SK-N-SH (cell line): Measurements from ENCODE around the gene SLC26A4. TPM values are rescaled to one million over a fixed set of nuclear protein-coding genes. Genes with fewer than 3 reads are reported as not detected.

ENCODE experiments used
- CTCF ChIA-PET: fragments of 300-600, 350-600 bp; formaldehyde crosslinking; extraction: SDS; loops from one replicate; lab custom pipeline; 2021; lab: Yijun Ruan, JAX
- POLR2A ChIA-PET: fragments of 350-600 bp; sonication (Branson Sonifier 250); formaldehyde crosslinking; extraction: SDS; loops from one replicate; lab custom pipeline; 2020; ENCODE audit warnings: antibody characterized with exemption, inconsistent platforms; lab: Yijun Ruan, JAX
- DNase-seq: peaks from one replicate; pipeline ENCODE4 v3.0.0; 2012
- H2AFZ ChIP-seq: fragments of 200-600 bp; sonication (generic); 2 replicates; pipeline ENCODE4 v1.8.1; 2016; ENCODE audit warnings: antibody characterized with exemption, mild to moderate bottlenecking, low read depth
- H3F3A ChIP-seq: fragments of 200-600 bp; sonication (generic); replicated peaks from 2 replicates; pipeline ENCODE3; 2016; ENCODE audit warnings: antibody characterized with exemption, mild to moderate bottlenecking; ENCODE audit not compliant: insufficient read depth
- H3K27ac ChIP-seq, 2 experiments: fragments of 200-500 bp in 1 of 2; fragments of 200-600 bp in 1 of 2; sonication (Bioruptor generic) in 1 of 2; sonication (generic), shearing (Covaris generic) in 1 of 2; 2 replicates each; pipeline versions ENCODE4 v1.5.1 to v1.6.1; 2014 to 2016; ENCODE audit warnings: low read depth in 2 of 2, inconsistent platforms in 1 of 2, low read length in 1 of 2, mild to moderate bottlenecking in 1 of 2, mixed read lengths in 1 of 2
- H3K27me3 ChIP-seq: fragments of 200-600 bp; sonication (generic), shearing (Covaris generic); 2 replicates; pipeline ENCODE4 v1.6.1; 2016; ENCODE audit warnings: mixed run types; ENCODE audit not compliant: insufficient read depth
- H3K36me3 ChIP-seq, 2 experiments: fragments of 200-500 bp in 1 of 2; fragments of 200-600 bp in 1 of 2; sonication (Bioruptor generic) in 1 of 2; sonication (generic) in 1 of 2; replicated peaks in 1 of 2; 2 replicates each; pipeline versions ENCODE3 to v1.5.1; 2014 to 2016; ENCODE audit warnings: low read length in 1 of 2, mild to moderate bottlenecking in 1 of 2; ENCODE audit not compliant: insufficient read depth in 2 of 2, control insufficient read depth in 1 of 2
- H3K4me1 ChIP-seq, 2 experiments: fragments of 200-500 bp in 1 of 2; fragments of 200-600 bp in 1 of 2; sonication (Bioruptor generic) in 1 of 2; sonication (generic), shearing (Covaris generic) in 1 of 2; 2 replicates each; pipeline versions ENCODE4 v1.5.1 to v1.6.1; 2014 to 2016; ENCODE audit warnings: low read depth in 1 of 2, low read length in 1 of 2, mixed run types in 1 of 2; ENCODE audit not compliant: insufficient read depth in 2 of 2, control insufficient read depth in 1 of 2
- H3K4me2 ChIP-seq: fragments of 200-600 bp; sonication (generic), shearing (Covaris generic); 2 replicates; pipeline ENCODE4 v1.6.1; 2017; ENCODE audit warnings: mixed run types
- H3K4me3 ChIP-seq, 2 experiments: fragments of 200-500 bp in 1 of 2; fragments of 200-600 bp in 1 of 2; sonication (Bioruptor generic) in 1 of 2; sonication (generic), shearing (Covaris generic) in 1 of 2; 2 replicates each; pipeline versions ENCODE4 v1.5.1 to v1.8.1; 2014 to 2016; ENCODE audit warnings: low read depth in 2 of 2, inconsistent platforms in 1 of 2, low read length in 1 of 2, mild to moderate bottlenecking in 1 of 2, mixed read lengths in 1 of 2, moderate library complexity in 1 of 2
- H3K79me2 ChIP-seq: fragments of 200-600 bp; sonication (generic); 2 replicates; pipeline ENCODE4 v1.8.1; 2017; ENCODE audit warnings: mild to moderate bottlenecking; ENCODE audit not compliant: insufficient read depth
- H3K9ac ChIP-seq: fragments of 200-600 bp; sonication (generic); 2 replicates; pipeline ENCODE4 v1.6.1; 2017; ENCODE audit warnings: mixed run types
- H3K9me2 ChIP-seq: fragments of 200-600 bp; sonication (generic); 2 replicates; pipeline ENCODE4 v1.6.1; 2017; ENCODE audit warnings: mixed run types
- H3K9me3 ChIP-seq: fragments of 200-600 bp; sonication (generic); 2 replicates; pipeline ENCODE4 v1.6.1; 2017; ENCODE audit warnings: mixed run types, mild to moderate bottlenecking, moderate library complexity
- H4K20me1 ChIP-seq: fragments of 200-600 bp; sonication (generic); 2 replicates; pipeline ENCODE4 v1.6.1; 2017; ENCODE audit warnings: mild to moderate bottlenecking, mixed run types; ENCODE audit not compliant: insufficient read depth
- CHD2 ChIP-seq: fragments of 150-350 bp; IDR thresholded peaks from 2 replicates; pipeline ENCODE4 v1.6.1; 2018; ENCODE audit warnings: low read length; ENCODE audit not compliant: partially characterized antibody
- ELF1 ChIP-seq: IDR thresholded peaks from 2 replicates; pipeline ENCODE4 v1.4.0; 2012
- EP300 ChIP-seq, 2 experiments: IDR thresholded peaks; 2 replicates each; pipeline versions ENCODE4 v1.4.0 to v1.6.1; 2012; ENCODE audit warnings: borderline replicate concordance in 1 of 2, low read depth in 1 of 2, low read length in 1 of 2
- EZH2phosphoT487 ChIP-seq: fragments of 200-600 bp; sonication (generic); IDR thresholded peaks from 2 replicates; pipeline ENCODE4 v1.6.1; 2017; ENCODE audit warnings: low read depth, mixed run types, mild to moderate bottlenecking, antibody characterized with exemption, moderate library complexity, borderline replicate concordance
- FOSL2 ChIP-seq: IDR thresholded peaks from 2 replicates; pipeline ENCODE4 v1.4.0; 2012; ENCODE audit warnings: low read depth, mild to moderate bottlenecking, moderate library complexity, borderline replicate concordance
- GABPA ChIP-seq: IDR thresholded peaks from 2 replicates; pipeline ENCODE4 v1.4.0; 2012; ENCODE audit warnings: low read depth, mild to moderate bottlenecking
- GATA2 ChIP-seq: sonication (generic); formaldehyde crosslinking; IDR thresholded peaks from 2 replicates; pipeline ENCODE4 v1.5.0; 2020; ENCODE audit warnings: mild to moderate bottlenecking, missing genetic modification reagents
- IRF3 ChIP-seq: fragments of 150-350 bp; IDR thresholded peaks from 2 replicates; pipeline ENCODE4 v1.6.1; 2016; ENCODE audit warnings: mild to moderate bottlenecking, low read depth, low read length
- JUND ChIP-seq: IDR thresholded peaks from 2 replicates; pipeline ENCODE4 v1.4.0; 2012
- MAX ChIP-seq: IDR thresholded peaks from 2 replicates; pipeline ENCODE4 v1.4.0; 2012; ENCODE audit warnings: low read depth
- MEF2A ChIP-seq: IDR thresholded peaks from 2 replicates; pipeline ENCODE4 v1.4.0; 2012; ENCODE audit warnings: low read depth, borderline replicate concordance
- MXI1 ChIP-seq: IDR thresholded peaks from 2 replicates; pipeline ENCODE4 v1.6.1; 2012; ENCODE audit warnings: mild to moderate bottlenecking, low read depth, low read length, improper control_type of control experiment
- NFIC ChIP-seq: IDR thresholded peaks from 2 replicates; pipeline ENCODE4 v1.4.0; 2012; ENCODE audit warnings: borderline replicate concordance
- NRF1 ChIP-seq: IDR thresholded peaks from 2 replicates; pipeline ENCODE4 v1.6.1; 2012; ENCODE audit warnings: low read depth, mild to moderate bottlenecking, low read length
- POLR2AphosphoS5 ChIP-seq: IDR thresholded peaks from 2 replicates; pipeline ENCODE4 v1.6.1; 2012; ENCODE audit warnings: low read depth, low read length
- RAD21 ChIP-seq: IDR thresholded peaks from 2 replicates; pipeline ENCODE4 v1.6.1; 2012; ENCODE audit warnings: mild to moderate bottlenecking, low read length
- RCOR1 ChIP-seq: fragments of 150-350 bp; IDR thresholded peaks from 2 replicates; pipeline ENCODE4 v1.6.1; 2017; ENCODE audit warnings: antibody characterized with exemption, low read length
- RXRA ChIP-seq: IDR thresholded peaks from 2 replicates; pipeline ENCODE4 v1.4.0; 2012; ENCODE audit warnings: low read depth, mild to moderate bottlenecking, borderline replicate concordance
- SIN3A ChIP-seq: IDR thresholded peaks from 2 replicates; pipeline ENCODE4 v1.6.1; 2012; ENCODE audit warnings: low read depth, mild to moderate bottlenecking, low read length, moderate library complexity, borderline replicate concordance
- SMC3 ChIP-seq: IDR thresholded peaks from 2 replicates; pipeline ENCODE4 v1.6.1; 2012; ENCODE audit warnings: low read depth, low read length, improper control_type of control experiment
- TAF1 ChIP-seq: IDR thresholded peaks from 2 replicates; pipeline ENCODE4 v1.6.1; 2012; ENCODE audit warnings: low read depth, mild to moderate bottlenecking, low read length, moderate library complexity, borderline replicate concordance
- TCF12 ChIP-seq: IDR thresholded peaks from 2 replicates; pipeline ENCODE4 v1.4.0; 2012
- TEAD4 ChIP-seq: IDR thresholded peaks from 2 replicates; pipeline ENCODE4 v1.4.0; 2012; ENCODE audit warnings: mild to moderate bottlenecking, borderline replicate concordance; ENCODE audit not compliant: insufficient read depth
- USF2 ChIP-seq: fragments of 150-350 bp; IDR thresholded peaks from 2 replicates; pipeline ENCODE4 v1.6.1; 2017; ENCODE audit warnings: antibody characterized with exemption, low read length, low read depth, borderline replicate concordance
- YY1 ChIP-seq: IDR thresholded peaks from 2 replicates; pipeline ENCODE4 v1.4.0; 2012; ENCODE audit warnings: low read depth, mild to moderate bottlenecking
- WGBS: methylation state at CpG from one replicate; pipeline ENCODE4 v1.1.6; 2017; ENCODE audit warnings: low lambda C conversion rate; 5-methylcytosine and 5-hydroxymethylcytosine counted together
- polyA plus RNA-seq, 3 experiments: library from polyadenylated mRNA; depleted of rRNA; stranded (reverse); fragments of >200 nt; gene quantifications; 2 replicates each; pipeline ENCODE4 v1.2.3, GENCODE V29; 2012
- TF ChIP-seq, protein P1 (sequence below): IDR thresholded peaks from 2 replicates; pipeline ENCODE4 v1.4.0; 2012; ENCODE audit warnings: low read depth, borderline replicate concordance

The SLC26A4 gene
- polyA plus RNA-seq, 1 of the 3 experiments (the other 2 are of a cell fraction): 0.61 TPM

- CTCF ChIA-PET: interaction anchor here (0.6 to 12.8 kb wide), 60 partner anchors 9 to 630 kb away, joined by 3 to 284 read pairs (median 4); partner anchors contain the start of genes BCAP29 and DLD
- TF ChIP-seq SMC3 (peak; percentile 94), ELF1 (peak; percentile 98), MXI1 (peak; percentile 69), TCF12 (peak; percentile 42), RXRA (0 out of 2 replicates have a peak, but pooled peaks have one; percentile 35), NRF1 (peak; percentile 97), GATA2 (CRISPR knock-in tag) (peak; percentile 90), FOSL2 (no peak), EP300 (IDR thresholded peaks at IDR 0.05; ENCODE audit: borderline replicate concordance in 1 of 2, low read depth in 1 of 2, low read length in 1 of 2) (peak in 1 of 2 experiments; percentile 59; a peak in 2 of 4 replicates), RCOR1 (peak; percentile 67; the same call in 1 of the 2 replicates), CHD2 (peak; percentile 71), SIN3A (peak; percentile 98), NFIC (peak; percentile 6; the same call in 1 of the 2 replicates), IRF3 (no peak), RAD21 (peak; percentile 69), EZH2phosphoT487 (no peak), POLR2AphosphoS5 (peak; percentile 83), TEAD4 (no peak), YY1 (peak; percentile 76), MAX (peak; percentile 93), MEF2A (no peak), GABPA (peak; percentile 93), JUND (no peak), USF2 (no peak), TAF1 (peak; percentile 85)
- TF ChIP-seq, protein P1, sequence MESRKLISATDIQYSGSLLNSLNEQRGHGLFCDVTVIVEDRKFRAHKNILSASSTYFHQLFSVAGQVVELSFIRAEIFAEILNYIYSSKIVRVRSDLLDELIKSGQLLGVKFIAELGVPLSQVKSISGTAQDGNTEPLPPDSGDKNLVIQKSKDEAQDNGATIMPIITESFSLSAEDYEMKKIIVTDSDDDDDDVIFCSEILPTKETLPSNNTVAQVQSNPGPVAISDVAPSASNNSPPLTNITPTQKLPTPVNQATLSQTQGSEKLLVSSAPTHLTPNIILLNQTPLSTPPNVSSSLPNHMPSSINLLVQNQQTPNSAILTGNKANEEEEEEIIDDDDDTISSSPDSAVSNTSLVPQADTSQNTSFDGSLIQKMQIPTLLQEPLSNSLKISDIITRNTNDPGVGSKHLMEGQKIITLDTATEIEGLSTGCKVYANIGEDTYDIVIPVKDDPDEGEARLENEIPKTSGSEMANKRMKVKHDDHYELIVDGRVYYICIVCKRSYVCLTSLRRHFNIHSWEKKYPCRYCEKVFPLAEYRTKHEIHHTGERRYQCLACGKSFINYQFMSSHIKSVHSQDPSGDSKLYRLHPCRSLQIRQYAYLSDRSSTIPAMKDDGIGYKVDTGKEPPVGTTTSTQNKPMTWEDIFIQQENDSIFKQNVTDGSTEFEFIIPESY: no peak
Measured at GRCh38 chr7:107743567-107744344, 83.1 kb downstream of the SLC26A4 start, which contains the start of gene CBLL1. Gene CBLL1 (plus strand): TSS chr7:107744142. CDS start chr7:107744164, 22 bp downstream.

More at GRCh38 chr7:107743567-107744344, 83.1 kb downstream of the SLC26A4 start, which contains the start of gene CBLL1:
- peaks cover 49% of the 10 kb centered on the region for H3K79me2 ChIP-seq
- peak within 1 kb of the TSS; percentile 98 to 100 for H3K27ac ChIP-seq
- peaks cover 16% of the 10 kb centered on the region for H3F3A ChIP-seq
- peak within 1 kb of the TSS; percentile 96 to 100 for H3K4me3 ChIP-seq
- H3K9me2 ChIP-seq: no peaks in the 10 kb centered on the region
- peaks cover 7 to 20% of the 10 kb centered on the region in 2 experiments; a peak in 3 of 4 replicates for H3K4me1 ChIP-seq
- no peaks in the 10 kb centered on the region for H3K9me3 ChIP-seq
- POLR2A ChIA-PET: interaction anchor here (0.5 to 3.2 kb wide), 23 partner anchors 9 to 575 kb away, joined by 3 to 19 read pairs (median 4); partner anchors contain the start of genes BCAP29, COG5, DLD and DUS4L
- under 1% methylated on average over 48 of the region's 56 CpGs for WGBS
- peak within 1 kb of the TSS; percentile 97 for H2AFZ ChIP-seq
- DNase-seq: peak; percentile 97
- H4K20me1 ChIP-seq: peaks cover 40% of the 10 kb centered on the region
- H3K9ac ChIP-seq: peak within 1 kb of the TSS; percentile 86
- no peaks in the 10 kb centered on the region for H3K27me3 ChIP-seq
- peaks cover 19 to 23% of the 10 kb centered on the region in 2 experiments for H3K36me3 ChIP-seq
- H3K4me2 ChIP-seq: peak within 1 kb of the TSS; percentile 87
